ENCODE data around the gene PPP2R1B.
"Not testable (repeated sequence)": the region's sequence is repeated elsewhere in the genome, so short reads cannot be mapped to it uniquely, and the experiment has no call there.

- TF ChIP-seq CTCF (IDR thresholded peaks at IDR 0.05; ENCODE audit: low read depth, low read length, missing input control); RXRA (IDR thresholded peaks at IDR 0.05); MAX (IDR thresholded peaks at IDR 0.05); JUND (IDR thresholded peaks at IDR 0.05); RAD21 (IDR thresholded peaks at IDR 0.05); ZBTB33 (IDR thresholded peaks at IDR 0.05); TAF1 (conservative IDR thresholded peaks at IDR 0.05): not testable (repeated sequence)
- TF ChIP-seq, protein P1, sequence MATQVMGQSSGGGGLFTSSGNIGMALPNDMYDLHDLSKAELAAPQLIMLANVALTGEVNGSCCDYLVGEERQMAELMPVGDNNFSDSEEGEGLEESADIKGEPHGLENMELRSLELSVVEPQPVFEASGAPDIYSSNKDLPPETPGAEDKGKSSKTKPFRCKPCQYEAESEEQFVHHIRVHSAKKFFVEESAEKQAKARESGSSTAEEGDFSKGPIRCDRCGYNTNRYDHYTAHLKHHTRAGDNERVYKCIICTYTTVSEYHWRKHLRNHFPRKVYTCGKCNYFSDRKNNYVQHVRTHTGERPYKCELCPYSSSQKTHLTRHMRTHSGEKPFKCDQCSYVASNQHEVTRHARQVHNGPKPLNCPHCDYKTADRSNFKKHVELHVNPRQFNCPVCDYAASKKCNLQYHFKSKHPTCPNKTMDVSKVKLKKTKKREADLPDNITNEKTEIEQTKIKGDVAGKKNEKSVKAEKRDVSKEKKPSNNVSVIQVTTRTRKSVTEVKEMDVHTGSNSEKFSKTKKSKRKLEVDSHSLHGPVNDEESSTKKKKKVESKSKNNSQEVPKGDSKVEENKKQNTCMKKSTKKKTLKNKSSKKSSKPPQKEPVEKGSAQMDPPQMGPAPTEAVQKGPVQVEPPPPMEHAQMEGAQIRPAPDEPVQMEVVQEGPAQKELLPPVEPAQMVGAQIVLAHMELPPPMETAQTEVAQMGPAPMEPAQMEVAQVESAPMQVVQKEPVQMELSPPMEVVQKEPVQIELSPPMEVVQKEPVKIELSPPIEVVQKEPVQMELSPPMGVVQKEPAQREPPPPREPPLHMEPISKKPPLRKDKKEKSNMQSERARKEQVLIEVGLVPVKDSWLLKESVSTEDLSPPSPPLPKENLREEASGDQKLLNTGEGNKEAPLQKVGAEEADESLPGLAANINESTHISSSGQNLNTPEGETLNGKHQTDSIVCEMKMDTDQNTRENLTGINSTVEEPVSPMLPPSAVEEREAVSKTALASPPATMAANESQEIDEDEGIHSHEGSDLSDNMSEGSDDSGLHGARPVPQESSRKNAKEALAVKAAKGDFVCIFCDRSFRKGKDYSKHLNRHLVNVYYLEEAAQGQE (IDR thresholded peaks at IDR 0.05), result not testable (repeated sequence)
Measured at GRCh38 chr11:111717660-111718059, 48.5 kb downstream of the PPP2R1B start.

All from liver (tissue), 3 donors.